ENCODE data around the gene FCRL1.

DNA sequence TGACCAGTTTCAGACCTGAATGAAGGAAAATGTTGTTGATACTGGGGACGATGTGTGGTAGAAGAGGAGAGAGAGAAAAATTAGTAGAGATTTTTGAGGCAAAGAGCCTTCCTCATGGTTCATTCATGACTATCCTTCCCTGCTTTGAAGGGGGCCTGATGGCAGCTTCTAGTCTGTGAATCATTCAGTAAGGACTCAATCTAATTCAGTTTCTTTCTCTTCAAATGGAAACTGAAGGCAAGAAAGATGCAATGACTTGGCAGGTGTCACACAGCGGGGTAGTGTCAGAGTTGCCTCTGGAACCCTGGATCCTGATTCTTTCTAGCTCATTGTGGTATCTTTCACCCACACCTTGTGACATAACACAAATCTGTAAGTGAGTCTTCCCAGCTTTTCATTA, 36.6 kb upstream of the FCRL1 start:
- TF ChIP-seq, protein P1, sequence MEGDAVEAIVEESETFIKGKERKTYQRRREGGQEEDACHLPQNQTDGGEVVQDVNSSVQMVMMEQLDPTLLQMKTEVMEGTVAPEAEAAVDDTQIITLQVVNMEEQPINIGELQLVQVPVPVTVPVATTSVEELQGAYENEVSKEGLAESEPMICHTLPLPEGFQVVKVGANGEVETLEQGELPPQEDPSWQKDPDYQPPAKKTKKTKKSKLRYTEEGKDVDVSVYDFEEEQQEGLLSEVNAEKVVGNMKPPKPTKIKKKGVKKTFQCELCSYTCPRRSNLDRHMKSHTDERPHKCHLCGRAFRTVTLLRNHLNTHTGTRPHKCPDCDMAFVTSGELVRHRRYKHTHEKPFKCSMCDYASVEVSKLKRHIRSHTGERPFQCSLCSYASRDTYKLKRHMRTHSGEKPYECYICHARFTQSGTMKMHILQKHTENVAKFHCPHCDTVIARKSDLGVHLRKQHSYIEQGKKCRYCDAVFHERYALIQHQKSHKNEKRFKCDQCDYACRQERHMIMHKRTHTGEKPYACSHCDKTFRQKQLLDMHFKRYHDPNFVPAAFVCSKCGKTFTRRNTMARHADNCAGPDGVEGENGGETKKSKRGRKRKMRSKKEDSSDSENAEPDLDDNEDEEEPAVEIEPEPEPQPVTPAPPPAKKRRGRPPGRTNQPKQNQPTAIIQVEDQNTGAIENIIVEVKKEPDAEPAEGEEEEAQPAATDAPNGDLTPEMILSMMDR (conservative IDR thresholded peaks at IDR 0.05; ENCODE audit: low read length): no peak
- no peak for TF ChIP-seq EZH2phosphoT487 (IDR thresholded peaks at IDR 0.05; ENCODE audit: borderline replicate concordance)
